ENCODE data around the gene COPB1. TPM values are rescaled to one million over a fixed set of nuclear protein-coding genes. Genes with fewer than 3 reads are reported as not detected.
A peak's percentile ranks its signal among the peaks of the same experiment; 100 is the strongest.

Gene COPB1
- total RNA-seq, 4 donors from 2014 or later, result 73.3 to 279 (median 94.8) TPM

- Histone ChIP-seq H3K27ac (no peak overlapping the region), H3K4me3 (no peak overlapping the region), H3K27me3 (no peaks in the 10 kb centered on the region), H3K36me3 (no peaks in the 10 kb centered on the region), H3K4me1 (peaks cover 1 to 4% of the 10 kb centered on the region in 2 donors), H3K9me3 (no peaks in the 10 kb centered on the region)
- no peak for TF ChIP-seq POLR2A (IDR thresholded peaks at IDR 0.05)
- TF ChIP-seq CTCF (IDR thresholded peaks at IDR 0.05), result no peak
- no peak for DNase-seq
- intact Hi-C loops (cut with DNase I; ENCODE audit: low total_unique reads), result no loop called here
Observed at GRCh38 chr11:14513800-14514199, 14.2 kb upstream of the COPB1 start.

- H3K27me3 ChIP-seq, result no peaks in the 10 kb centered on the region
- no peak overlapping the region for H3K4me3 ChIP-seq
- no peaks in the 10 kb centered on the region for H3K9me3 ChIP-seq
- intact Hi-C loops (cut with DNase I; ENCODE audit: low total_unique reads), result no loop called here
- no peak for DNase-seq
- no peaks in the 10 kb centered on the region for H3K36me3 ChIP-seq
- no peaks in the 10 kb centered on the region for H3K4me1 ChIP-seq
- no peak overlapping the region for H3K27ac ChIP-seq
- TF ChIP-seq POLR2A (IDR thresholded peaks at IDR 0.05) (no peak), CTCF (IDR thresholded peaks at IDR 0.05) (no peak)
Observed at GRCh38 chr11:14506532-14506931, 6.9 kb upstream of the COPB1 start.

- Histone ChIP-seq H3K4me1 (peaks cover 3 to 7% of the 10 kb centered on the region in 2 donors), H3K9me3 (no peaks in the 10 kb centered on the region), H3K27ac (no peak overlapping the region), H3K27me3 (no peaks in the 10 kb centered on the region), H3K4me3 (no peak overlapping the region), H3K36me3 (no peaks in the 10 kb centered on the region)
- no peak for DNase-seq
- no peak for TF ChIP-seq POLR2A (IDR thresholded peaks at IDR 0.05)
- TF ChIP-seq CTCF (IDR thresholded peaks at IDR 0.05), result no peak
- intact Hi-C loops (cut with DNase I; ENCODE audit: low total_unique reads), result no loop called here
Observed at GRCh38 chr11:14503023-14503422, 3.4 kb upstream of the COPB1 start.

GRCh38 chr11:14502039-14502438, 2.4 kb upstream of the COPB1 start:
- no peak overlapping the region for H3K27ac ChIP-seq
- H3K9me3 ChIP-seq, result no peaks in the 10 kb centered on the region
- intact Hi-C loops (cut with DNase I; ENCODE audit: low total_unique reads), result no loop called here
- no peaks in the 10 kb centered on the region for H3K36me3 ChIP-seq
- DNase-seq, result no peak
- no peak overlapping the region for H3K4me3 ChIP-seq
- peaks cover 3 to 9% of the 10 kb centered on the region in 2 donors for H3K4me1 ChIP-seq
- no peaks in the 10 kb centered on the region for H3K27me3 ChIP-seq
- TF ChIP-seq CTCF (IDR thresholded peaks at IDR 0.05) (no peak), POLR2A (IDR thresholded peaks at IDR 0.05) (no peak)

GRCh38 chr11:14500181-14500651, 605 bp upstream of the COPB1 start:
- Histone ChIP-seq H3K27me3 (no peaks in the 10 kb centered on the region), H3K27ac (peak overlapping the region; percentile 90 to 97), H3K9me3 (no peaks in the 10 kb centered on the region), H3K36me3 (no peaks in the 10 kb centered on the region), H3K4me3 (peak overlapping the region; percentile 76 to 91), H3K4me1 (peaks cover 3 to 9% of the 10 kb centered on the region in 2 donors)
- intact Hi-C loops (cut with DNase I; ENCODE audit: low total_unique reads), result no loop called here
- TF ChIP-seq CTCF (IDR thresholded peaks at IDR 0.05), result no peak
- DNase-seq, result peak in 1 of 2 donors; percentile 44

Measured in uterus (tissue), 4 donors.